Parathyroid adenoma (tissue), 2 donors: ENCODE results near the gene AGPS.
"Not testable (repeated sequence)": the region's sequence is repeated elsewhere in the genome, so short reads cannot be mapped to it uniquely, and the experiment has no call there.

Experiments
- H2AFZ ChIP-seq: fragments of 300-600 bp; sonication (generic); one replicate; pipeline ENCODE4 v1.7.0; 2017; ENCODE audit warnings: antibody characterized with exemption, mild to moderate bottlenecking
- H3K27ac ChIP-seq: fragments of 300-600 bp; sonication (generic); one replicate; pipeline ENCODE4 v1.7.0; 2017
- H3K27me3 ChIP-seq: fragments of 300-600 bp; sonication (generic); one replicate; pipeline ENCODE4 v1.7.0; 2017; ENCODE audit warnings: low read length; ENCODE audit not compliant: control insufficient read depth, insufficient read depth
- H3K36me3 ChIP-seq: fragments of 300-600 bp; sonication (generic); one replicate; pipeline ENCODE4 v1.7.0; 2017; ENCODE audit warnings: low read length; ENCODE audit not compliant: control insufficient read depth, insufficient read depth
- H3K4me1 ChIP-seq: fragments of 300-600 bp; sonication (generic); one replicate; pipeline ENCODE4 v1.7.0; 2017; ENCODE audit warnings: control low read depth
- H3K4me2 ChIP-seq: fragments of 300-600 bp; sonication (generic); one replicate; pipeline ENCODE4 v1.7.0; 2017; ENCODE audit warnings: low read length
- H3K4me3 ChIP-seq: fragments of 300-600 bp; sonication (generic); one replicate; pipeline ENCODE4 v1.7.0; 2017; ENCODE audit warnings: low read depth, low read length
- H3K79me2 ChIP-seq: fragments of 300-600 bp; sonication (generic); one replicate; pipeline ENCODE4 v1.7.0; 2017; ENCODE audit warnings: control low read depth
- H3K9ac ChIP-seq: fragments of 300-600 bp; sonication (generic); one replicate; pipeline ENCODE4 v1.7.0; 2017; ENCODE audit warnings: mild to moderate bottlenecking
- H3K9me3 ChIP-seq: fragments of 300-600 bp; sonication (generic); one replicate; pipeline ENCODE4 v1.7.0; 2017; ENCODE audit warnings: low read length; ENCODE audit not compliant: control insufficient read depth
- TF ChIP-seq, protein P1 (sequence below): fragments of 300-600 bp; sonication (generic); IDR thresholded peaks from one replicate; pipeline ENCODE4 v1.7.0; 2017; ENCODE audit warnings: antibody characterized with exemption, mild to moderate bottlenecking
- donor health status: primary hyperparathyroidism.

Gene AGPS

DNA sequence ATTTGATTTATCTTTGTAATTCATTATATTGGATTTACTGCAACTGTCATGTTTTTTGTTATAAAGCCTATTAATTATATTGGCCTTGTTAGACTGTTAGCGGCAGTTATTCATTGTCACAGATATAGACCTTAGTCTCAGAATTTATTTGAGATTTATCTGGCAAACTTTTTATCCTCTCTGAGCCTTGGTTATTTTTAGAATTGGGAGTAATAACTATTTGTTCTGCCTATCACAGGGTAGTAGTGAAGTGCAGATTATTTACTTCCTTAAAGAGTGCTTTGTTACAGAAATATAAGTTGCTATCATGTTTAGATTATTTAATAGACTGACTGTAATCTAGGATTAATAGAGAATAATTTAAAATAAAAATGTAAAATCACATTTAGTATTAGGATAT, 41.9 kb downstream of the AGPS start:
- Histone ChIP-seq H3K27ac (no peak overlapping the region), H2AFZ (no peak overlapping the region), H3K9ac (no peak overlapping the region), H3K4me3 (no peak overlapping the region), H3K4me2 (no peak overlapping the region), H3K9me3 (peaks cover 4% of the 10 kb centered on the region), H3K79me2 (peaks cover 5% of the 10 kb centered on the region), H3K4me1 (no peaks in the 10 kb centered on the region), H3K27me3 (no peaks in the 10 kb centered on the region), H3K36me3 (no peaks in the 10 kb centered on the region)
- TF ChIP-seq, protein P1, sequence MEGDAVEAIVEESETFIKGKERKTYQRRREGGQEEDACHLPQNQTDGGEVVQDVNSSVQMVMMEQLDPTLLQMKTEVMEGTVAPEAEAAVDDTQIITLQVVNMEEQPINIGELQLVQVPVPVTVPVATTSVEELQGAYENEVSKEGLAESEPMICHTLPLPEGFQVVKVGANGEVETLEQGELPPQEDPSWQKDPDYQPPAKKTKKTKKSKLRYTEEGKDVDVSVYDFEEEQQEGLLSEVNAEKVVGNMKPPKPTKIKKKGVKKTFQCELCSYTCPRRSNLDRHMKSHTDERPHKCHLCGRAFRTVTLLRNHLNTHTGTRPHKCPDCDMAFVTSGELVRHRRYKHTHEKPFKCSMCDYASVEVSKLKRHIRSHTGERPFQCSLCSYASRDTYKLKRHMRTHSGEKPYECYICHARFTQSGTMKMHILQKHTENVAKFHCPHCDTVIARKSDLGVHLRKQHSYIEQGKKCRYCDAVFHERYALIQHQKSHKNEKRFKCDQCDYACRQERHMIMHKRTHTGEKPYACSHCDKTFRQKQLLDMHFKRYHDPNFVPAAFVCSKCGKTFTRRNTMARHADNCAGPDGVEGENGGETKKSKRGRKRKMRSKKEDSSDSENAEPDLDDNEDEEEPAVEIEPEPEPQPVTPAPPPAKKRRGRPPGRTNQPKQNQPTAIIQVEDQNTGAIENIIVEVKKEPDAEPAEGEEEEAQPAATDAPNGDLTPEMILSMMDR, result no peak

DNA sequence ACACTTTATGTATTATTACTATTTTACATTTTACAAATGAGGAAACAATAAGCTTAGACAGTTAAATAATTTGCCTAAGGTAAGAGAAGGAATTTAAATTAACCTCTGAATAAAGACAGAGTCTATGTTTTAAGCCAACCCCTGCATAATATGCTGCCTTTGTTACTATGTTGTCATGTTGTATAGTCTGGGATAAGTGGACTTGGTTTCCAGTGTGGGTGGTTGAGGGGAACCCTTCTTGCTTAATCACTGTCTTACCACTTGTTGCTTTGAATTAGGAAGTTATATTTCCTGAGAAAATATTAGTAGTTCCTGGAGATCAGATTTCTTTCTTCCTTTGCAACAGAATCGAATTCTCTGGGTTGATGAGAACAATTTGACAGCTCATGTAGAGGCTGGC, 52.6 kb downstream of the AGPS start:
- no peaks in the 10 kb centered on the region for H3K36me3 ChIP-seq
- TF ChIP-seq, protein P1, result no peak

DNA sequence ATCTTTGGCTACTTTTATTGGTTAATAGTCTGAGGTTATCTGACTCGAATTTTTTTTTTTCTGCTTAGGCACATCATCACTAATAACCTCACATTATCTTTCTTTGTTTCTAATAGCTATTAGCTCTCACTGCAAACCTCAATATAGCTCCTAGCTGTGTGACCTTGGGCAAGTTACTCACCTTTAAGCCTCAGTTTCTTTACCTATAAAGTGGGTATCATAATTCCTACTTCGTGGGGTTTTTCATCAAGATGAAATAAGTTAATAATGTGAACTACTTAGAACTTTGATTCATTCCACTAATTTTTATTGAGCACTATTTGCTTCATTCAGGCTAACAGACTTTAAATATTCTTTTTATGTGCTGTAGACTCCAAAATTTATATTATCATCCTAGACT, 55.5 kb downstream of the AGPS start:
- TF ChIP-seq, protein P1, result no peak
- Histone ChIP-seq H3K4me3 (no peak overlapping the region), H3K9ac (no peak overlapping the region), H3K9me3 (no peaks in the 10 kb centered on the region), H2AFZ (no peak overlapping the region), H3K4me2 (no peak overlapping the region), H3K79me2 (no peaks in the 10 kb centered on the region), H3K4me1 (no peaks in the 10 kb centered on the region), H3K36me3 (no peaks in the 10 kb centered on the region), H3K27ac (no peak overlapping the region), H3K27me3 (no peaks in the 10 kb centered on the region)

More for the DNA sequence above, 52.6 kb downstream of the AGPS start:
- Histone ChIP-seq H3K4me3 (no peak overlapping the region), H3K4me1 (no peaks in the 10 kb centered on the region), H3K79me2 (no peaks in the 10 kb centered on the region), H3K27ac (no peak overlapping the region), H3K9ac (no peak overlapping the region), H3K4me2 (no peak overlapping the region), H2AFZ (no peak overlapping the region), H3K9me3 (no peaks in the 10 kb centered on the region), H3K27me3 (no peaks in the 10 kb centered on the region)

DNA sequence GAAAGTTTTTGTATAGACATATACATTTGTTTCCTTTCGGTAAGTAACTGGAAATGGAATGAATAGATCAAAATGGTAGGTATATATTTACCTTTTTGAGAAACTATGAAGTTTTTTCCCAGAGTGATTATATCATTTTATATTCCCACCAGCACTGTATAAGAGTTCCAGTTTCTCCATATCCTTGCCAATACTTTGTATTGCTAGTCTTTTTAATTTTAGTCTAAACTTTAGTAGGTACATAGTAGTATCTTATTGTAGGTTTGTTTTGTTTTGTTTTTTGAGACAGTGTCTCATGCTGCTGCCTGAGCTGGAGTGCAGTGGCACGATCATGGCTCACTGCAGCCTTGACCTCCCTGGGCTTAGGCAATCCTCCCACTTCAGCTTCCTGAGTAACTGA, 56.6 kb downstream of the AGPS start:
- no peak overlapping the region for H3K4me3 ChIP-seq
- no peaks in the 10 kb centered on the region for H3K79me2 ChIP-seq
- no peak overlapping the region for H3K27ac ChIP-seq
- no peaks in the 10 kb centered on the region for H3K36me3 ChIP-seq
- H3K9ac ChIP-seq, result no peak overlapping the region
- H2AFZ ChIP-seq, result no peak overlapping the region
- H3K4me2 ChIP-seq, result no peak overlapping the region
- no peaks in the 10 kb centered on the region for H3K9me3 ChIP-seq
- no peaks in the 10 kb centered on the region for H3K4me1 ChIP-seq
- H3K27me3 ChIP-seq, result no peaks in the 10 kb centered on the region
- TF ChIP-seq, protein P1, result no peak

DNA sequence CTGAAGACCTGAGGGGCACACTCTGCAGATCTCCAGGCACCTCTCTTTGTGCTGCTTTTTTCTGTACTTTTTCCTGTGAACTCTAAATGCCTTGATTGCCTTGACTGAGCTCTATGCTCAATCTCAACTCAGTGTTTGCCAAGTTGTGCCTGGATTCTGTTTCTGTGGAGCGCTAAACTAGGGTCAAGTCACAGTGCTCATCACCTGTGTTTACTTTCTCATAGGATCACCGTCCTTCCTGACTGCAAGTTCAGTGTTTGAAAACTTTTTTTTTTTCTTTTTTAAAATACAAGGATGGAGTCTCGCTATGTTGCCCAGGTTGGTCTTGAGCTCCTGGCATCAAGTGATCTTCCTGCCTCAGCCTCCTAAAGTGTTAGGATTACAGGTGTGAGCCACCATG, 62.6 kb downstream of the AGPS start:
- TF ChIP-seq, protein P1, result no peak
- Histone ChIP-seq H3K27ac (no peak overlapping the region), H3K9ac (no peak overlapping the region), H3K27me3 (no peaks in the 10 kb centered on the region), H3K4me1 (no peaks in the 10 kb centered on the region), H3K9me3 (no peaks in the 10 kb centered on the region), H3K4me2 (no peak overlapping the region), H3K79me2 (no peaks in the 10 kb centered on the region), H2AFZ (no peak overlapping the region), H3K36me3 (no peaks in the 10 kb centered on the region), H3K4me3 (no peak overlapping the region)

DNA sequence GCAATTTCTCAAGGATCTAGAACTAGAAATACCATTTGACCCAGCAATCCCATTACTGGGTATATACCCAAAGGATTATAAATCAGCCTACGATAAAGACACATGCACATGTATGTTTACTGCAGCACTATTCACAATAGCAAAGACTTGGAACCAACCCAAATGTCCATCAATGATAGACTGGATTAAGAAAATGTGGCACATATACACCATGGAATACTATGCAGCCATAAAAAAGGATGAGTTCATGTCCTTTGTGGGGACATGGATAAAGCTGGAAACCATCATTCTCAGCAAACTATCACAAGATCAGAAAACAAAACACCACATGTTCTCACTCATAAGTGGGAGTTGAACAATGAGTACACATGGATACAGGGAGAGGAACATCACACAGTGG, 67.2 kb downstream of the AGPS start:
- not testable (repeated sequence) for H3K9me3 ChIP-seq

More for the DNA sequence above, 67.2 kb downstream of the AGPS start:
- H3K79me2 ChIP-seq, H3K9ac ChIP-seq, H3K4me3 ChIP-seq, H3K36me3 ChIP-seq, H3K4me2 ChIP-seq, H3K27ac ChIP-seq, H3K27me3 ChIP-seq, H2AFZ ChIP-seq, H3K4me1 ChIP-seq: not testable (repeated sequence)
